Heart left ventricle (tissue), 16 donors: ENCODE data around the gene HJURP. TPM values are rescaled to one million over a fixed set of nuclear protein-coding genes. Genes with fewer than 3 reads are reported as not detected.

Experiments used
- ATAC-seq, 4 donors: fragments of 200-7000 bp; cut with Tn5 transposase; one replicate each; pipeline ENCODE4 v1.9.1; 2020 to 2022; ENCODE audit warnings: moderate library complexity in 4 of 4, mild to moderate bottlenecking in 3 of 4, moderate number of reproducible peaks in 1 of 4
- DNase-seq, 5 donors: peaks; one replicate each; pipeline ENCODE4 v3.0.0-alpha.2; 2020
- H3K27ac ChIP-seq, 12 donors: fragments of 200-600 bp; sonication (generic) in 4 of 12; one replicate each; pipeline versions ENCODE4 v1.5.0 to v1.8.0; 2016 to 2022; ENCODE audit warnings: mild to moderate bottlenecking in 2 of 12
- H3K27me3 ChIP-seq, 9 donors: fragments of 200-600 bp; sonication (generic) in 2 of 9; one replicate each; pipeline versions ENCODE4 v1.5.1 to v1.8.0; 2016 to 2022; ENCODE audit warnings: mild to moderate bottlenecking in 3 of 9
- H3K36me3 ChIP-seq, 9 donors: fragments of 200-600 bp; sonication (generic) in 2 of 9; one replicate each; pipeline versions ENCODE4 v1.5.0 to v1.8.0; 2018 to 2022; ENCODE audit warnings: mild to moderate bottlenecking in 2 of 9
- H3K4me1 ChIP-seq, 12 donors: fragments of 200-600 bp; sonication (generic) in 4 of 12; one replicate each; pipeline versions ENCODE4 v1.5.0 to v1.8.0; 2016 to 2022; ENCODE audit warnings: mild to moderate bottlenecking in 3 of 12
- H3K4me3 ChIP-seq, 12 donors: fragments of 200-600 bp; sonication (generic) in 4 of 12; one replicate each; pipeline versions ENCODE4 v1.5.0 to v1.8.0; 2017 to 2022; ENCODE audit warnings: mild to moderate bottlenecking in 9 of 12, moderate library complexity in 4 of 12
- H3K9me3 ChIP-seq, 12 donors: fragments of 200-600 bp; sonication (generic) in 4 of 12; one replicate each; pipeline versions ENCODE4 v1.5.0 to v1.8.0; 2016 to 2022; ENCODE audit warnings: mild to moderate bottlenecking in 1 of 12
- CTCF ChIP-seq, 12 donors: fragments of 200-600 bp; sonication (generic) in 4 of 12; IDR thresholded peaks; one replicate each; pipeline versions ENCODE4 v1.5.0 to v1.8.0; 2018 to 2022; ENCODE audit warnings: antibody characterized with exemption in 12 of 12, mild to moderate bottlenecking in 5 of 12
- POLR2A ChIP-seq, 2 donors: fragments of 450-650 bp; IDR thresholded peaks; one replicate each; pipeline ENCODE4 v1.6.1; 2017; ENCODE audit warnings: antibody characterized with exemption in 2 of 2, mild to moderate bottlenecking in 2 of 2, moderate library complexity in 2 of 2
- WGBS, 4 donors: extraction: QIAGEN DNeasy Blood & Tissue Kit in 2 of 4; methylation state at CpG; one replicate each; pipeline versions ENCODE4 v1.1.5 to v1.1.7; 2013 to 2018; 5-methylcytosine and 5-hydroxymethylcytosine counted together
- intact Hi-C, 10 donors: fragments of 100-400 bp; cut with DNase I; formaldehyde crosslinking; loops; one replicate each; pipeline versions ENCODE4 v1.11.1 to v1.14.2; 2022
- polyA plus RNA-seq, 2 donors: library from polyadenylated mRNA; stranded (reverse); fragments of 200-250 nt; gene quantifications; one replicate each; pipeline ENCODE4 v1.2.3, GENCODE V29; 2013
- total RNA-seq, 9 donors: library from RNA; depleted of rRNA in 2 of 9; stranded (reverse); fragments of >200 nt in 2 of 9; fragmentation: NEBNext Ultra II Directional in 3 of 9; extraction: Animal tissue kit (Norgen Biotek cat#: 25700) in 3 of 9; gene quantifications; one replicate each; pipeline versions ENCODE4 v1.1.0 to v1.2.4, GENCODE V29; 2016 to 2023
- donor health status: ischemic (EF 13 %, LVEDD 7.1; RV severe dilation, severe dysfunction).
- donor health status: healthy with polysubstance abuse.
- donor health status: DM: no; HTN: yes; CAD: no.
- donor health status: DM: no; HTN: no; CAD: no.
- donor health status: ischemic (EF 25% LVEDD 6.9; RV normal size, moderate dysfunction).
- donor health status: ischemic (EF 25% LVEDD 5.7; RV mildly dilated, moderate dysfunction).
- donor health status: healthy.
- donor health status: DM: yes; HTN: yes; CAD: no.
- donor health status: ischemic (EF 35%, LVEDD 5.7; RV mildly dilated, moderate dysfunction).
- donor health status: nonischemic (EF 11% LVEDD 7.7; RV severe dilation, severe dysfunction).
- donor health status: DM: yes; HTN: yes; CAD: no.
- donor health status: PGD.
- donor health status: ischemic (EF 29% LVEDD 5.4; RV normal size, mild dysfunction).
- donor health status: nonischemic (EF 23%, LVEDD 6.1; RV moderate dilation, normal function).

Gene HJURP
- total and polyA plus RNA-seq, 11 donors: 0.08 to 8.4 (median 0.41) TPM; not detected in 3

- DNase-seq: peak in 1 of 5 donors; percentile 10
- Histone ChIP-seq H3K4me1 (no peaks in the 10 kb centered on the region), H3K9me3 (no peaks in the 10 kb centered on the region), H3K27ac (no peak overlapping the region), H3K27me3 (peaks cover 0 to 12% (median 0%) of the 10 kb centered on the region in 9 donors), H3K36me3 (no peaks in the 10 kb centered on the region), H3K4me3 (no peak overlapping the region)
- TF ChIP-seq CTCF (IDR thresholded peaks at IDR 0.05) (no peak), POLR2A (IDR thresholded peaks at IDR 0.05) (no peak)
- no peak for ATAC-seq
- intact Hi-C loops: no loop called here
- 67 to 76% (median 73%) methylated on average over 9 to 12 of the region's 12 CpGs for WGBS, 4 donors
These were observed 47.0 kb downstream of the HJURP start for GRCh38 chr2:233807215-233807865.

GRCh38 chr2:233803994-233804393 lies 50.3 kb downstream of the HJURP start:
- DNase-seq (peak in 1 of 5 donors; percentile 2), ATAC-seq (no peak)
- Histone ChIP-seq H3K4me1 (no peaks in the 10 kb centered on the region), H3K4me3 (no peak overlapping the region), H3K36me3 (no peaks in the 10 kb centered on the region), H3K27me3 (peaks cover 0 to 9% (median 0%) of the 10 kb centered on the region in 9 donors), H3K9me3 (no peaks in the 10 kb centered on the region), H3K27ac (no peak overlapping the region)
- TF ChIP-seq POLR2A (IDR thresholded peaks at IDR 0.05) (no peak), CTCF (IDR thresholded peaks at IDR 0.05) (no peak)
- 26 to 72% (median 66%) methylated on average over 4 to 8 of the region's 8 CpGs for WGBS, 4 donors
- intact Hi-C loops: no loop called here

GRCh38 chr2:233803292-233803911 lies 50.9 kb downstream of the HJURP start:
- 56 to 88% (median 62%) methylated on average over 2 of the region's 2 CpGs for WGBS, 4 donors
- ATAC-seq (no peak), DNase-seq (no peak)

More at GRCh38 chr2:233803292-233803911, 50.9 kb downstream of the HJURP start:
- Histone ChIP-seq H3K27me3 (peaks cover 0 to 3% (median 0%) of the 10 kb centered on the region in 9 donors), H3K36me3 (no peaks in the 10 kb centered on the region), H3K4me3 (no peak overlapping the region), H3K9me3 (no peaks in the 10 kb centered on the region), H3K4me1 (no peaks in the 10 kb centered on the region), H3K27ac (no peak overlapping the region)
- TF ChIP-seq POLR2A (IDR thresholded peaks at IDR 0.05) (no peak), CTCF (IDR thresholded peaks at IDR 0.05) (no peak)
- intact Hi-C loops: no loop called here
